Epithelial cell of esophagus (primary cell): ENCODE measurements around the gene TRNP1.

ENCODE experiments used
- DNase-seq: peaks from one replicate; pipeline ENCODE4 v3.0.0; 2010; ENCODE audit warnings: low read depth
- H3K4me3 ChIP-seq: 2 replicates; pipeline ENCODE4 v1.5.1; 2011; ENCODE audit warnings: mild to moderate bottlenecking, low read length, control low read depth
- CTCF ChIP-seq: IDR thresholded peaks from 2 replicates; pipeline ENCODE4 v1.5.1; 2011; ENCODE audit warnings: low read depth, mild to moderate bottlenecking, low read length, control low read depth, inconsistent platforms; ENCODE audit not compliant: insufficient read depth; ENCODE audit errors: missing control alignments

TRNP1 gene

GRCh38 chr1:27027575-27028250 is 34.2 kb downstream of the TRNP1 start:
- no peak overlapping the region for H3K4me3 ChIP-seq
- no peak for TF ChIP-seq CTCF
- DNase-seq: no peak

GRCh38 chr1:27029517-27029916 is 36.0 kb downstream of the TRNP1 start:
- H3K4me3 ChIP-seq: no peak overlapping the region
- DNase-seq: no peak
- TF ChIP-seq CTCF: no peak

- peak overlapping the region; percentile 21 for H3K4me3 ChIP-seq
- DNase-seq: peak; percentile 94
- TF ChIP-seq CTCF: no peak
Measured at GRCh38 chr1:27031235-27032118, 38.0 kb downstream of the TRNP1 start.

GRCh38 chr1:27032119-27032461 is 38.6 kb downstream of the TRNP1 start:
- TF ChIP-seq CTCF: no peak
- no peak for DNase-seq
- no peak overlapping the region for H3K4me3 ChIP-seq

- TF ChIP-seq CTCF: no peak
- H3K4me3 ChIP-seq: no peak overlapping the region
- DNase-seq: peak; percentile 27
Measured at GRCh38 chr1:27033043-27033746, 39.7 kb downstream of the TRNP1 start.

GRCh38 chr1:27035344-27035743 is 41.9 kb downstream of the TRNP1 start:
- TF ChIP-seq CTCF: no peak
- H3K4me3 ChIP-seq: no peak overlapping the region
- no peak for DNase-seq
